Neural cell (in vitro differentiated cells): ENCODE measurements around the gene C2orf68. TPM values are rescaled to one million over a fixed set of nuclear protein-coding genes. Genes with fewer than 3 reads are reported as not detected.

Source experiments
- H2AFZ ChIP-seq: fragments of 200-600, 300-800 bp; sonication (generic), shearing (Covaris generic); 2 replicates; pipeline ENCODE4 v1.6.0; 2014; ENCODE audit warnings: low read depth, mild to moderate bottlenecking, antibody characterized with exemption, low read length, moderate library complexity
- H3F3A ChIP-seq: fragments of 200-600 bp; shearing (Covaris generic); 2 replicates; pipeline ENCODE4 v1.6.1; 2016; ENCODE audit warnings: mild to moderate bottlenecking, moderate library complexity, mixed read lengths, antibody characterized with exemption, low read length; ENCODE audit not compliant: insufficient read depth, poor library complexity, severe bottlenecking
- H3K27ac ChIP-seq: fragments of 200-600, 300-800 bp; sonication (generic), shearing (Covaris generic); 2 replicates; pipeline ENCODE4 v1.5.1; 2014; ENCODE audit warnings: mild to moderate bottlenecking, low read length, moderate library complexity
- H3K27me3 ChIP-seq: fragments of 300-800, 200-600 bp; sonication (generic), shearing (Covaris generic); 2 replicates; pipeline ENCODE4 v1.6.0; 2014; ENCODE audit warnings: mild to moderate bottlenecking, low read depth, low read length, moderate library complexity; ENCODE audit not compliant: insufficient read depth
- H3K36me3 ChIP-seq: fragments of 300-800, 200-600 bp; sonication (generic), shearing (Covaris generic); 2 replicates; pipeline ENCODE4 v1.5.1; 2014; ENCODE audit warnings: mild to moderate bottlenecking, antibody characterized with exemption, low read length, moderate library complexity; ENCODE audit not compliant: insufficient read depth
- H3K4me2 ChIP-seq: fragments of 300-800, 200-600 bp; sonication (generic), shearing (Covaris generic); 2 replicates; pipeline ENCODE4 v1.6.0; 2014; ENCODE audit warnings: mild to moderate bottlenecking, low read length
- H3K4me3 ChIP-seq: fragments of 300-800, 200-600 bp; sonication (generic), shearing (Covaris generic); 2 replicates; pipeline ENCODE4 v1.5.1; 2014; ENCODE audit warnings: mild to moderate bottlenecking, low read length, moderate library complexity
- H3K79me2 ChIP-seq: fragments of 200-600 bp; shearing (Covaris generic); replicated peaks from 2 replicates; pipeline ENCODE4 v1.6.0; 2014; ENCODE audit warnings: mild to moderate bottlenecking, low read length, moderate library complexity; ENCODE audit not compliant: insufficient read depth
- H3K9ac ChIP-seq: fragments of 300-800, 200-600 bp; sonication (generic), shearing (Covaris generic); 2 replicates; pipeline ENCODE4 v1.6.1; 2016; ENCODE audit warnings: mild to moderate bottlenecking, low read length, mixed read lengths
- H3K9me2 ChIP-seq: fragments of 200-600 bp; shearing (Covaris generic); 2 replicates; pipeline ENCODE4 v1.6.1; 2016; ENCODE audit warnings: mild to moderate bottlenecking, low read length, mixed read lengths; ENCODE audit not compliant: insufficient read depth
- H3K9me3 ChIP-seq: fragments of 200-600, 300-800 bp; sonication (generic), shearing (Covaris generic); 2 replicates; pipeline ENCODE4 v1.6.1; 2016; ENCODE audit warnings: mild to moderate bottlenecking, mixed run types, low read length, moderate library complexity, mixed read lengths
- H4K20me1 ChIP-seq: fragments of 200-600 bp; shearing (Covaris generic); 2 replicates; pipeline ENCODE4 v1.6.1; 2016; ENCODE audit warnings: mild to moderate bottlenecking, mixed run types; ENCODE audit not compliant: insufficient read depth
- EP300 ChIP-seq: fragments of 450-650 bp; conservative IDR thresholded peaks from 2 replicates; pipeline ENCODE4 v1.6.1; 2014; ENCODE audit warnings: antibody characterized with exemption, mild to moderate bottlenecking, moderate library complexity; ENCODE audit not compliant: poor library complexity, severe bottlenecking
- EZH2 ChIP-seq: fragments of 200-600, 300-800 bp; shearing (Covaris generic), sonication (generic); IDR thresholded peaks from 2 replicates; pipeline ENCODE4 v1.6.1; 2014; ENCODE audit warnings: antibody characterized with exemption, low read length, borderline replicate concordance, mild to moderate bottlenecking; ENCODE audit not compliant: insufficient read depth, poor library complexity, severe bottlenecking
- MXI1 ChIP-seq: fragments of 450-650 bp; conservative IDR thresholded peaks from 2 replicates; pipeline ENCODE4 v1.6.1; 2014; ENCODE audit warnings: antibody characterized with exemption, mild to moderate bottlenecking; ENCODE audit not compliant: poor library complexity, severe bottlenecking
- POLR2AphosphoS5 ChIP-seq: IDR thresholded peaks from 2 replicates; pipeline ENCODE4 v1.6.1; 2012
- RAD21 ChIP-seq: fragments of 450-650 bp; conservative IDR thresholded peaks from 2 replicates; pipeline ENCODE4 v1.6.1; 2014; ENCODE audit warnings: antibody characterized with exemption, mild to moderate bottlenecking, moderate library complexity
- SMC3 ChIP-seq: fragments of 450-650 bp; conservative IDR thresholded peaks from 2 replicates; pipeline ENCODE4 v1.6.1; 2014; ENCODE audit warnings: antibody characterized with exemption, mild to moderate bottlenecking, moderate library complexity; ENCODE audit not compliant: poor library complexity
- TAF1 ChIP-seq: IDR thresholded peaks from 2 replicates; pipeline ENCODE4 v1.6.1; 2012; ENCODE audit warnings: low read depth
- polyA plus RNA-seq: library from polyadenylated mRNA; depleted of rRNA; stranded (reverse); fragments of >200 nt; gene quantifications from 2 replicates; pipeline ENCODE4 v1.2.3, GENCODE V29; 2014
- TF ChIP-seq, protein P1 (sequence below): fragments of 450-650 bp; IDR thresholded peaks from 2 replicates; pipeline ENCODE4 v1.5.1; 2014; ENCODE audit warnings: antibody characterized with exemption, mild to moderate bottlenecking, moderate library complexity; ENCODE audit not compliant: poor library complexity, severe bottlenecking
- TF ChIP-seq, protein P2 (sequence below): IDR thresholded peaks from 2 replicates; pipeline ENCODE4 v1.6.1; 2012; ENCODE audit warnings: borderline replicate concordance

Gene C2orf68
- polyA plus RNA-seq, 1 donor from 2014 or later, result 28.0 TPM

DNA sequence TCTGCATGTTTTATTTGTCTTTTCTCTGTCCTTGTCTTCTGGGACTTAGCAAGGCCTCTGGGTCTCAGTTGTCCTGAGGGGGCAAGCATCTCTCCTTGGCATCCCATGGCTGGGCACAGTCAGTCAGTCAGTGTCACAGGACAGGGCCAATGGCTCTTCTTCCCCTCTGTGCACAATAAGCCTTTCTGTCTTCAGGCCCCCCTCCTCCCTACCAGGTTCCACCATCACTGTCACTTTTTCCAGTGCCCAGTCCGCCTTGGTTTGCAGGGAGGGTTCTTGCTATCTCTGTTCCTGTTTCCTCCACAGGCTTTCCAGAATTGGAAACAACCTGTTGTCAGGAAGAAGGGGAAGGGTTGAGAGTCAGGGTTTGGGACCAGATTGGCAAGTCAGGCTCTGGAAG lies 29.4 kb downstream of the C2orf68 start:
- Histone ChIP-seq H3K27me3 (peaks cover 42% of the 10 kb centered on the region), H3K4me2 (no peak overlapping the region), H2AFZ (no peak overlapping the region), H3K79me2 (no peaks in the 10 kb centered on the region), H3K9me2 (no peaks in the 10 kb centered on the region), H3K27ac (no peak overlapping the region), H3F3A (no peaks in the 10 kb centered on the region), H3K36me3 (no peaks in the 10 kb centered on the region), H4K20me1 (no peaks in the 10 kb centered on the region), H3K9me3 (no peaks in the 10 kb centered on the region), H3K4me3 (no peak overlapping the region), H3K9ac (no peak overlapping the region)
- TF ChIP-seq, protein P1, sequence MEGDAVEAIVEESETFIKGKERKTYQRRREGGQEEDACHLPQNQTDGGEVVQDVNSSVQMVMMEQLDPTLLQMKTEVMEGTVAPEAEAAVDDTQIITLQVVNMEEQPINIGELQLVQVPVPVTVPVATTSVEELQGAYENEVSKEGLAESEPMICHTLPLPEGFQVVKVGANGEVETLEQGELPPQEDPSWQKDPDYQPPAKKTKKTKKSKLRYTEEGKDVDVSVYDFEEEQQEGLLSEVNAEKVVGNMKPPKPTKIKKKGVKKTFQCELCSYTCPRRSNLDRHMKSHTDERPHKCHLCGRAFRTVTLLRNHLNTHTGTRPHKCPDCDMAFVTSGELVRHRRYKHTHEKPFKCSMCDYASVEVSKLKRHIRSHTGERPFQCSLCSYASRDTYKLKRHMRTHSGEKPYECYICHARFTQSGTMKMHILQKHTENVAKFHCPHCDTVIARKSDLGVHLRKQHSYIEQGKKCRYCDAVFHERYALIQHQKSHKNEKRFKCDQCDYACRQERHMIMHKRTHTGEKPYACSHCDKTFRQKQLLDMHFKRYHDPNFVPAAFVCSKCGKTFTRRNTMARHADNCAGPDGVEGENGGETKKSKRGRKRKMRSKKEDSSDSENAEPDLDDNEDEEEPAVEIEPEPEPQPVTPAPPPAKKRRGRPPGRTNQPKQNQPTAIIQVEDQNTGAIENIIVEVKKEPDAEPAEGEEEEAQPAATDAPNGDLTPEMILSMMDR, result no peak
- TF ChIP-seq RAD21 (no peak), SMC3 (no peak), MXI1 (no peak), POLR2AphosphoS5 (no peak), TAF1 (no peak), EZH2 (no peak), EP300 (no peak)
- TF ChIP-seq, protein P2, sequence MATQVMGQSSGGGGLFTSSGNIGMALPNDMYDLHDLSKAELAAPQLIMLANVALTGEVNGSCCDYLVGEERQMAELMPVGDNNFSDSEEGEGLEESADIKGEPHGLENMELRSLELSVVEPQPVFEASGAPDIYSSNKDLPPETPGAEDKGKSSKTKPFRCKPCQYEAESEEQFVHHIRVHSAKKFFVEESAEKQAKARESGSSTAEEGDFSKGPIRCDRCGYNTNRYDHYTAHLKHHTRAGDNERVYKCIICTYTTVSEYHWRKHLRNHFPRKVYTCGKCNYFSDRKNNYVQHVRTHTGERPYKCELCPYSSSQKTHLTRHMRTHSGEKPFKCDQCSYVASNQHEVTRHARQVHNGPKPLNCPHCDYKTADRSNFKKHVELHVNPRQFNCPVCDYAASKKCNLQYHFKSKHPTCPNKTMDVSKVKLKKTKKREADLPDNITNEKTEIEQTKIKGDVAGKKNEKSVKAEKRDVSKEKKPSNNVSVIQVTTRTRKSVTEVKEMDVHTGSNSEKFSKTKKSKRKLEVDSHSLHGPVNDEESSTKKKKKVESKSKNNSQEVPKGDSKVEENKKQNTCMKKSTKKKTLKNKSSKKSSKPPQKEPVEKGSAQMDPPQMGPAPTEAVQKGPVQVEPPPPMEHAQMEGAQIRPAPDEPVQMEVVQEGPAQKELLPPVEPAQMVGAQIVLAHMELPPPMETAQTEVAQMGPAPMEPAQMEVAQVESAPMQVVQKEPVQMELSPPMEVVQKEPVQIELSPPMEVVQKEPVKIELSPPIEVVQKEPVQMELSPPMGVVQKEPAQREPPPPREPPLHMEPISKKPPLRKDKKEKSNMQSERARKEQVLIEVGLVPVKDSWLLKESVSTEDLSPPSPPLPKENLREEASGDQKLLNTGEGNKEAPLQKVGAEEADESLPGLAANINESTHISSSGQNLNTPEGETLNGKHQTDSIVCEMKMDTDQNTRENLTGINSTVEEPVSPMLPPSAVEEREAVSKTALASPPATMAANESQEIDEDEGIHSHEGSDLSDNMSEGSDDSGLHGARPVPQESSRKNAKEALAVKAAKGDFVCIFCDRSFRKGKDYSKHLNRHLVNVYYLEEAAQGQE, result no peak

DNA sequence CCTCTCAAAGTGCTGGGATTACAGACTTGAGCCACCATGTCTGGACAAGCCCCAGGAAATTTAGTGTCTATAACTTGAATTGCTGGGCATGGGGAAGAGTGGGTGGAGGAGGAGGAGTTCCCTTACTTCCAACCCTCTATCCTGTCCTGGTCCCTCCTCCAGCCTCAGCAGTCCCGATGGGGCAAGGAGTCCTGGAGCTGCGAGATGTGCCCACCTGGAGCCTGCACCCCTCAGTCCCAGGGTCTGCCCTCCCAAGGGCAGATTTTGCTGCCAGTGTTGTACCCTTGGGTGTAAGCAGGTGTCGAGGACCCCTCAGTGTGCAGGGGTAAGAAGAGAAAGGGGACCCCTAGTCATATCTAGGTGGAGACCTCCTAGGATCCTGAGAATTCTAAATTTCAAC lies 31.7 kb downstream of the C2orf68 start:
- no peaks in the 10 kb centered on the region for H3K9me3 ChIP-seq
- TF ChIP-seq TAF1 (no peak), EZH2 (no peak), POLR2AphosphoS5 (no peak), MXI1 (no peak), EP300 (no peak), RAD21 (no peak), SMC3 (no peak)
- TF ChIP-seq, protein P2, result no peak
- TF ChIP-seq, protein P1, result no peak
- no peaks in the 10 kb centered on the region for H4K20me1 ChIP-seq
- no peak overlapping the region for H3K4me2 ChIP-seq
- no peak overlapping the region for H3K4me3 ChIP-seq
- H3K9ac ChIP-seq, result no peak overlapping the region
- no peaks in the 10 kb centered on the region for H3K9me2 ChIP-seq
- no peaks in the 10 kb centered on the region for H3F3A ChIP-seq
- H2AFZ ChIP-seq, result no peak overlapping the region
- H3K36me3 ChIP-seq, result no peaks in the 10 kb centered on the region
- H3K27ac ChIP-seq, result no peak overlapping the region
- no peaks in the 10 kb centered on the region for H3K79me2 ChIP-seq
- peaks cover 33% of the 10 kb centered on the region for H3K27me3 ChIP-seq
